H1 (cell line): ENCODE results near the gene SBF1. TPM values are rescaled to one million over a fixed set of nuclear protein-coding genes. Genes with fewer than 3 reads are reported as not detected.

Experiments used
- CTCF ChIA-PET: fragments of 300-600 bp; sonication (Branson Sonifier 250); formaldehyde crosslinking; loops from one replicate; lab custom pipeline; 2021; ENCODE audit not compliant: partially characterized antibody; lab: Charles Lee
- POLR2A ChIA-PET: fragments of 300-600 bp; sonication (Branson Sonifier 250); formaldehyde crosslinking; loops from one replicate; lab custom pipeline; 2021; ENCODE audit warnings: inconsistent platforms; ENCODE audit not compliant: partially characterized antibody; lab: Charles Lee
- DNase-seq, 2 experiments: peaks; one replicate each; pipeline versions ENCODE4 v3.0.0 to v3.0.0-alpha.2; 2010 to 2022; ENCODE audit warnings: low spot score in 2 of 2, low read depth in 1 of 2, mixed read lengths in 1 of 2
- FAIRE-seq: peaks from 2 replicates; lab custom pipeline; 2011; peaks lifted over from hg19 to GRCh38; lab: Jason Lieb, UNC
- H2AFZ ChIP-seq: 2 replicates; pipeline ENCODE4 v1.8.1; 2012; ENCODE audit warnings: low read length, inconsistent platforms
- H2AK5ac ChIP-seq: 2 replicates; pipeline ENCODE4 v1.6.1; 2013; ENCODE audit warnings: low read depth, low read length
- H2BK120ac ChIP-seq: replicated peaks from 2 replicates; pipeline ENCODE3; 2013; ENCODE audit warnings: low read depth, low read length, inconsistent platforms
- H2BK12ac ChIP-seq: 2 replicates; pipeline ENCODE4 v1.6.1; 2013; ENCODE audit warnings: low read depth, low read length
- H2BK15ac ChIP-seq: 2 replicates; pipeline ENCODE4 v1.6.1; 2013; ENCODE audit warnings: low read length
- H2BK20ac ChIP-seq: 2 replicates; pipeline ENCODE4 v1.6.1; 2013; ENCODE audit warnings: low read length
- H2BK5ac ChIP-seq: 2 replicates; pipeline ENCODE4 v1.6.1; 2013; ENCODE audit warnings: low read depth, low read length
- H3K14ac ChIP-seq: 2 replicates; pipeline ENCODE4 v1.6.1; 2013; ENCODE audit warnings: inconsistent platforms; ENCODE audit not compliant: insufficient read length
- H3K18ac ChIP-seq: 2 replicates; pipeline ENCODE4 v1.6.1; 2013; ENCODE audit warnings: low read length; ENCODE audit errors: extremely low read depth
- H3K23ac ChIP-seq: 2 replicates; pipeline ENCODE4 v1.6.1; 2013; ENCODE audit warnings: inconsistent platforms; ENCODE audit not compliant: insufficient read length
- H3K23me2 ChIP-seq: 2 replicates; pipeline ENCODE4 v1.6.1; 2013; ENCODE audit warnings: low read depth, low read length
- H3K27ac ChIP-seq: 2 replicates; pipeline ENCODE4 v1.6.1; 2011; ENCODE audit warnings: low read depth, low read length, inconsistent platforms
- H3K27me3 ChIP-seq, 4 experiments: replicated peaks in 1 of 4; 1 replicate in 1 of 4; 2 replicates in 3 of 4; pipeline versions ENCODE4 v1.6.1 to v1.8.1; 2011 to 2013; ENCODE audit warnings: low read length in 3 of 4, mild to moderate bottlenecking in 3 of 4, inconsistent platforms in 2 of 4, mixed read lengths in 2 of 4, moderate library complexity in 1 of 4; ENCODE audit not compliant: control insufficient read depth in 3 of 4, insufficient read depth in 3 of 4; ENCODE audit errors: extremely low read depth in 1 of 4
- H3K36me3 ChIP-seq, 4 experiments: 2 replicates each; pipeline versions ENCODE4 v1.6.1 to v1.8.1; 2011 to 2013; ENCODE audit warnings: mild to moderate bottlenecking in 4 of 4, low read length in 3 of 4, moderate library complexity in 2 of 4, control low read depth in 1 of 4, inconsistent platforms in 1 of 4; ENCODE audit not compliant: insufficient read depth in 4 of 4, control insufficient read depth in 2 of 4
- H3K4ac ChIP-seq: replicated peaks from 2 replicates; pipeline ENCODE3; 2013; ENCODE audit warnings: low read length, low read depth, mixed read lengths, inconsistent platforms; ENCODE audit not compliant: insufficient read length
- H3K4me1 ChIP-seq, 4 experiments: replicated peaks in 1 of 4; 1 replicate in 1 of 4; 2 replicates in 3 of 4; pipeline versions ENCODE4 v1.6.1 to v1.8.1; 2011 to 2013; ENCODE audit warnings: low read length in 3 of 4, inconsistent platforms in 2 of 4, mixed read lengths in 1 of 4; ENCODE audit not compliant: insufficient read depth in 4 of 4, control insufficient read depth in 3 of 4
- H3K4me2 ChIP-seq, 2 experiments: 2 replicates each; pipeline versions ENCODE4 v1.6.1 to v1.8.1; 2011 to 2013; ENCODE audit warnings: low read depth in 2 of 2, low read length in 2 of 2, control low read depth in 1 of 2, inconsistent platforms in 1 of 2, mild to moderate bottlenecking in 1 of 2; ENCODE audit not compliant: insufficient read depth in 1 of 2
- H3K4me3 ChIP-seq, 4 experiments: fragments of 200-600, 300-600 bp in 1 of 4; sonication (generic), shearing (Covaris generic), sonication (Bioruptor Twin) in 1 of 4; 2 replicates each; pipeline versions ENCODE4 v1.5.1 to v1.8.1; 2011 to 2016; ENCODE audit warnings: low read length in 4 of 4, low read depth in 3 of 4, control low read depth in 2 of 4, inconsistent platforms in 2 of 4, mild to moderate bottlenecking in 2 of 4, mixed read lengths in 1 of 4, moderate library complexity in 1 of 4; ENCODE audit not compliant: insufficient read depth in 2 of 4; ENCODE audit errors: extremely low read depth in 1 of 4
- H3K56ac ChIP-seq: replicated peaks from 2 replicates; pipeline ENCODE3; 2013; ENCODE audit warnings: low read depth, mild to moderate bottlenecking, mixed read lengths, low read length, inconsistent platforms; ENCODE audit not compliant: insufficient read length
- H3K79me1 ChIP-seq: 2 replicates; pipeline ENCODE4 v1.6.1; 2013; ENCODE audit warnings: low read depth, low read length, control low read depth
- H3K79me2 ChIP-seq, 2 experiments: 2 replicates each; pipeline versions ENCODE4 v1.6.1 to v1.8.1; 2012 to 2013; ENCODE audit warnings: low read length in 2 of 2, mild to moderate bottlenecking in 2 of 2, inconsistent platforms in 1 of 2; ENCODE audit not compliant: insufficient read depth in 2 of 2, control insufficient read depth in 1 of 2
- H3K9ac ChIP-seq, 4 experiments: replicated peaks in 1 of 4; 1 replicate in 1 of 4; 2 replicates in 3 of 4; pipeline versions ENCODE4 v1.6.1 to v1.8.1; 2011 to 2013; ENCODE audit warnings: low read depth in 3 of 4, low read length in 3 of 4, control low read depth in 2 of 4, mild to moderate bottlenecking in 2 of 4, moderate library complexity in 2 of 4, inconsistent platforms in 1 of 4; ENCODE audit errors: extremely low read depth in 1 of 4
- H3K9me3 ChIP-seq, 2 experiments: 2 replicates each; pipeline versions ENCODE4 v1.6.1 to v1.8.1; 2012 to 2013; ENCODE audit warnings: mild to moderate bottlenecking in 2 of 2, moderate library complexity in 2 of 2, control low read depth in 1 of 2, inconsistent platforms in 1 of 2, low read depth in 1 of 2, low read length in 1 of 2, mixed read lengths in 1 of 2; ENCODE audit not compliant: insufficient read depth in 2 of 2
- H4K20me1 ChIP-seq, 2 experiments: replicated peaks in 1 of 2; 2 replicates each; pipeline versions ENCODE3 to v1.8.1; 2011 to 2013; ENCODE audit warnings: inconsistent platforms in 2 of 2, low read length in 2 of 2, mild to moderate bottlenecking in 1 of 2; ENCODE audit not compliant: insufficient read depth in 2 of 2, control insufficient read depth in 1 of 2
- H4K5ac ChIP-seq: 2 replicates; pipeline ENCODE4 v1.6.1; 2013; ENCODE audit warnings: low read length, low read depth, mixed read lengths, inconsistent platforms; ENCODE audit not compliant: insufficient read length
- H4K8ac ChIP-seq: 2 replicates; pipeline ENCODE4 v1.8.0; 2013; ENCODE audit warnings: mild to moderate bottlenecking, moderate library complexity, low read length, inconsistent platforms; ENCODE audit not compliant: insufficient read depth; ENCODE audit errors: extremely low read depth
- H4K91ac ChIP-seq: replicated peaks from 2 replicates; pipeline ENCODE3; 2013; ENCODE audit warnings: low read length, mixed read lengths, inconsistent platforms; ENCODE audit not compliant: insufficient read length
- CTCF ChIP-seq, 3 experiments: IDR thresholded peaks; 1 replicate in 2 of 3; 2 replicates in 1 of 3; pipeline versions ENCODE4 v1.5.1 to v1.6.1; 2011; ENCODE audit warnings: low read length in 3 of 3, mild to moderate bottlenecking in 3 of 3, inconsistent platforms in 2 of 3, low read depth in 1 of 3, moderate library complexity in 1 of 3; ENCODE audit not compliant: insufficient read depth in 1 of 3; ENCODE audit errors: control extremely low read depth in 1 of 3
- POLR2AphosphoS5 ChIP-seq: IDR thresholded peaks from 2 replicates; pipeline ENCODE4 v1.6.1; 2011; ENCODE audit warnings: low read depth, low read length
- WGBS, 2 experiments: shearing (Covaris generic) in 1 of 2; methylation state at CpG; one replicate each; pipeline versions ENCODE4 v1.1.6 to v1.1.7; 2013 to 2015; ENCODE audit warnings: low lambda C conversion rate in 2 of 2, mixed read lengths in 2 of 2, inconsistent platforms in 1 of 2, low coverage in 1 of 2, missing lambda C conversion rate in 1 of 2; ENCODE audit not compliant: insufficient replicate concordance in 2 of 2, insufficient coverage in 1 of 2, insufficient read length in 1 of 2; ENCODE audit errors: extremely low coverage in 1 of 2, missing lambda C conversion rate in 1 of 2; 5-methylcytosine and 5-hydroxymethylcytosine counted together
- polyA plus RNA-seq, 7 experiments: library from polyadenylated mRNA; depleted of rRNA in 3 of 7; stranded (reverse) in 5 of 7; unstranded in 2 of 7; fragments of >200 nt in 5 of 7; fragments of 200-250 nt in 2 of 7; gene quantifications; 1 replicate in 5 of 7; 2 replicates in 1 of 7; 4 replicates in 1 of 7; pipeline versions ENCODE4 v1.2.1 to v1.2.3, GENCODE V29; 2011 to 2013; ENCODE audit warnings: missing spikeins in 2 of 7, mixed read lengths in 2 of 7
- total RNA-seq: library from RNA; stranded (reverse); fragmentation: NEBNext Ultra II Directional; extraction: Animal tissue kit (Norgen Biotek cat#: 25700); gene quantifications from 2 replicates; pipeline ENCODE4 v1.2.1, GENCODE V29; 2021

Gene SBF1
- total and polyA plus RNA-seq, 2 of the 8 experiments (the other 6 are each of a cell fraction or from before 2014, with no cell fraction given) = 29.1 to 71.5 TPM

- Histone ChIP-seq H4K5ac (no peak overlapping the region), H3K9ac (no peak overlapping the region), H3K79me2 (peaks cover 0 to 3% of the 10 kb centered on the region in 2 experiments; a peak in 2 of 4 replicates), H3K27me3 (no peaks in the 10 kb centered on the region), H2BK15ac (no peak overlapping the region), H2BK120ac (no peak overlapping the region), H3K4me1 (peaks cover 1 to 8% (median 3%) of the 10 kb centered on the region in 4 experiments; a peak in 6 of 7 replicates), H3K4me2 (no peak overlapping the region), H3K79me1 (peaks cover 3% of the 10 kb centered on the region; the same call in 1 of the 2 replicates), H2AK5ac (no peak overlapping the region), H2BK12ac (no peak overlapping the region), H3K23ac (no peak overlapping the region), H3K4ac (no peak overlapping the region), H2BK20ac (no peak overlapping the region), H3K18ac (no peak overlapping the region), H3K23me2 (peaks cover 9% of the 10 kb centered on the region; the same call in 1 of the 2 replicates), H3K14ac (no peak overlapping the region), H2AFZ (no peak overlapping the region), H4K8ac (no peak overlapping the region), H3K36me3 (peaks cover 0 to 15% (median 0%) of the 10 kb centered on the region in 4 experiments; a peak in 2 of 8 replicates), H3K9me3 (no peaks in the 10 kb centered on the region), H2BK5ac (no peak overlapping the region), H3K4me3 (no peak overlapping the region), H3K56ac (no peak overlapping the region), H4K91ac (no peak overlapping the region), H4K20me1 (peaks cover 0 to 15% of the 10 kb centered on the region in 2 experiments), H3K27ac (no peak overlapping the region)
- ChIA-PET POLR2A (interaction anchor here (0.6 to 3.4 kb wide), 3 partner anchors 12 to 25 kb away, joined by 3 to 21 read pairs (median 3); no protein-coding TSS in a partner anchor), CTCF (interaction anchor here (0.9 to 2.7 kb wide), 8 partner anchors 12 to 143 kb away, joined by 3 to 11 read pairs (median 3); partner anchors contain the start of gene MIOX)
- WGBS, 2 experiments = 90% methylated on average over 20 of the region's 26 CpGs; no CpG with 5 or more reads in 1 of the 2 experiments
- peak in 1 of 2 experiments; percentile 65 for DNase-seq
- peak; percentile 9 to 46 (median 15); a peak in 2 of 4 replicates for TF ChIP-seq CTCF (IDR thresholded peaks at IDR 0.05; ENCODE audit: control extremely low read depth in 1 of 3, insufficient read depth in 1 of 3, low read depth in 1 of 3, low read length in 3 of 3)
- no peak for TF ChIP-seq POLR2AphosphoS5
- FAIRE-seq = no peak
Measured at GRCh38 chr22:50503475-50504145, 28.8 kb upstream of the SBF1 start.
